ENCODE results near the gene KLK11.

DNA sequence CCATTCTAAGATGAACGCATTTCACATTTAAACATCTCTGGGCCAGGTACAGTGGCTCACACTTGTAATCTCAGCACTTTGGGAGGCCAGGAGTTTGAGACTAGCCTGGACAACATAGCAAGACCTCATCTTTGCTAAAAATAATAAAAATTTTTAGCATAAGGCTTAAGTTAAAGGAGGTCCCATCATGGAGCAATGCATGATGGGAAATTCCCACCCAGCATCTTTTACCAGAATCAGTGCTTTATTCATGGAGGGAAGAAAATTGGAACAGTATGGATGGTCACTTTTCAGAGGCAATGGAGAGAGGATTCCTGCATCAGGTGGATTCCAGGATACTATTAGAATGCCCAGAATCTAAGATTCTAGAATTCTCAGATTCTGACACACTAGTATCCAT, 21.2 kb downstream of the KLK11 start:
- TF ChIP-seq, protein P1, sequence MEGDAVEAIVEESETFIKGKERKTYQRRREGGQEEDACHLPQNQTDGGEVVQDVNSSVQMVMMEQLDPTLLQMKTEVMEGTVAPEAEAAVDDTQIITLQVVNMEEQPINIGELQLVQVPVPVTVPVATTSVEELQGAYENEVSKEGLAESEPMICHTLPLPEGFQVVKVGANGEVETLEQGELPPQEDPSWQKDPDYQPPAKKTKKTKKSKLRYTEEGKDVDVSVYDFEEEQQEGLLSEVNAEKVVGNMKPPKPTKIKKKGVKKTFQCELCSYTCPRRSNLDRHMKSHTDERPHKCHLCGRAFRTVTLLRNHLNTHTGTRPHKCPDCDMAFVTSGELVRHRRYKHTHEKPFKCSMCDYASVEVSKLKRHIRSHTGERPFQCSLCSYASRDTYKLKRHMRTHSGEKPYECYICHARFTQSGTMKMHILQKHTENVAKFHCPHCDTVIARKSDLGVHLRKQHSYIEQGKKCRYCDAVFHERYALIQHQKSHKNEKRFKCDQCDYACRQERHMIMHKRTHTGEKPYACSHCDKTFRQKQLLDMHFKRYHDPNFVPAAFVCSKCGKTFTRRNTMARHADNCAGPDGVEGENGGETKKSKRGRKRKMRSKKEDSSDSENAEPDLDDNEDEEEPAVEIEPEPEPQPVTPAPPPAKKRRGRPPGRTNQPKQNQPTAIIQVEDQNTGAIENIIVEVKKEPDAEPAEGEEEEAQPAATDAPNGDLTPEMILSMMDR (IDR thresholded peaks at IDR 0.05), result no peak
- no peak for TF ChIP-seq POLR2A (IDR thresholded peaks at IDR 0.05)
